KMS-11 (cell line): ENCODE data around the gene HDAC11.

Experiments
- H2AFZ ChIP-seq: fragments of 200-600 bp; sonication (generic); 2 replicates; pipeline ENCODE4 v1.6.1; 2016; ENCODE audit warnings: antibody characterized with exemption, mixed run types, low read depth
- H3K27ac ChIP-seq: fragments of 200-600 bp; sonication (generic); 2 replicates; pipeline ENCODE4 v1.6.1; 2016; ENCODE audit warnings: mild to moderate bottlenecking, mixed run types
- H3K27me3 ChIP-seq: fragments of 200-600 bp; sonication (generic); 2 replicates; pipeline ENCODE4 v1.6.1; 2017; ENCODE audit warnings: mild to moderate bottlenecking, low read depth, mixed run types, moderate library complexity; ENCODE audit not compliant: insufficient read depth
- H3K36me3 ChIP-seq: fragments of 200-600 bp; sonication (generic); 2 replicates; pipeline ENCODE4 v1.6.1; 2017; ENCODE audit warnings: mild to moderate bottlenecking, mixed run types; ENCODE audit not compliant: insufficient read depth
- H3K4me1 ChIP-seq: fragments of 200-600 bp; sonication (generic); 2 replicates; pipeline ENCODE4 v1.6.1; 2016; ENCODE audit warnings: mild to moderate bottlenecking, low read depth, mixed run types; ENCODE audit not compliant: poor library complexity, severe bottlenecking
- H3K4me2 ChIP-seq: fragments of 200-600 bp; sonication (generic); 2 replicates; pipeline ENCODE4 v1.7.0; 2016; ENCODE audit warnings: mild to moderate bottlenecking, mixed run types
- H3K4me3 ChIP-seq: fragments of 200-600 bp; sonication (generic); IDR thresholded peaks from 2 replicates; pipeline ENCODE4 v1.6.1; 2017; ENCODE audit warnings: low read depth, low read length, mixed read lengths; ENCODE audit not compliant: insufficient read depth
- H3K79me2 ChIP-seq: fragments of 200-600 bp; sonication (generic); 2 replicates; pipeline ENCODE4 v1.6.1; 2016; ENCODE audit warnings: low read depth, mixed run types; ENCODE audit not compliant: insufficient read depth
- H3K9ac ChIP-seq: fragments of 200-600 bp; sonication (generic); 2 replicates; pipeline ENCODE4 v1.6.1; 2016; ENCODE audit warnings: mild to moderate bottlenecking, mixed run types
- H4K20me1 ChIP-seq: fragments of 200-600 bp; sonication (generic); 2 replicates; pipeline ENCODE4 v1.6.1; 2016; ENCODE audit warnings: mild to moderate bottlenecking, mixed run types; ENCODE audit not compliant: insufficient read depth
- CTCF ChIP-seq: fragments of 200-600 bp; sonication (generic); conservative IDR thresholded peaks from 2 replicates; pipeline ENCODE4 v1.6.1; 2017; ENCODE audit warnings: low read depth, mild to moderate bottlenecking, antibody characterized with exemption, low read length, moderate library complexity, mixed read lengths

The HDAC11 gene

GRCh38 chr3:13528217-13528867 is 48.2 kb downstream of the HDAC11 start:
- no peak overlapping the region for H2AFZ ChIP-seq
- H3K27ac ChIP-seq = no peak overlapping the region
- H3K4me2 ChIP-seq = no peak overlapping the region
- no peak for TF ChIP-seq CTCF
- H3K79me2 ChIP-seq = no peaks in the 10 kb centered on the region
- H4K20me1 ChIP-seq = no peaks in the 10 kb centered on the region
- H3K9ac ChIP-seq = no peak overlapping the region
- no peaks in the 10 kb centered on the region for H3K4me1 ChIP-seq
- H3K36me3 ChIP-seq = no peaks in the 10 kb centered on the region
- H3K27me3 ChIP-seq = peaks cover 6% of the 10 kb centered on the region; the same call in 1 of the 2 replicates
- H3K4me3 ChIP-seq = no peak overlapping the region

DNA sequence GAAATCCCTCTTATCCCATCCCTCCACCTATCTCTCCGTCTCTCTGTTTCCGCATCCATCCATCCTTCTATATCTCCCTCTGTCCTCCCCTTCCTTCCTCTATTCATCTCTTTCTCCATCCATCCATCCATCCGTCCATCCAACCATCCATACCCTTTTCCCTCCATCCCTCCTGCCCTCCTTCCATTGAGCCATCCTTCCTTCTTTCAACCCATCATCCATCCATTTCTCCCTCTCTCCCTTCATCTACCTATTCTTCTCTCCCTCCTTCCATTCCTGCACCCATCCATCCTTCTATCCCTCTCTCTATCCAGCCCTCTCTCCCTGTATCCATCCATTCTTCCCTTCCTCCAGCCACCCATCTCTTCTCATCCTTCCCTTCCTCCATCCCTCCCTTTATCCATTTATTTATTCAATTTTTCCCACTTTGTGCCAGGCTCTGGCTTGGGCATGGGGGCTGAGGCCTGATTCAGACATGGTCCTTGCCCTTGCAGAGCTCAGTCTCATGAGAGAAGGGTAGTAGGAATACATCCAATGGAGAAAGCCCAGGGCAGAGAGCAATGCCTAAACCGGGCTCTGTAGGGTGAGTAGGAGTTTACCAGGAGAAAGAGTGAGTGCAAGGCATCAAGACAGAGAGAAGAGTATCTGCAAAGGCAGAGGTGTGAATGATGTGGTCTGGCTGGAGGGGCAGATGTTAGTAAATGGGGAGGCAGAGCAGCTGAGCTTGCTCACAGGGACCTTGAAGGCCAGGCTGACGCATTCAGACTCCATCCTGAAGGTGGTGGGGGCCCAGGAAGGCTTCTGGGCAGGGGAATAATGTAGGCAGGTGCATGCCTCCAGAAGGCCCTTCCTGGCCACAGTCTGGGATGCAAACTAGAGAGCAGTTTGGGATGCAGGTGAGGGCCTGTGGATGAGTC is 49.3 kb downstream of the HDAC11 start:
- Histone ChIP-seq H3K4me2 (no peak overlapping the region), H3K27me3 (peaks cover 6% of the 10 kb centered on the region; the same call in 1 of the 2 replicates), H3K36me3 (no peaks in the 10 kb centered on the region), H3K4me1 (no peaks in the 10 kb centered on the region), H3K4me3 (no peak overlapping the region), H4K20me1 (no peaks in the 10 kb centered on the region), H3K27ac (no peak overlapping the region), H2AFZ (no peak overlapping the region), H3K79me2 (no peaks in the 10 kb centered on the region), H3K9ac (no peak overlapping the region)
- TF ChIP-seq CTCF = no peak

GRCh38 chr3:13530241-13531009 is 50.3 kb downstream of the HDAC11 start:
- H3K27ac ChIP-seq = no peak overlapping the region
- peaks cover 6% of the 10 kb centered on the region; the same call in 1 of the 2 replicates for H3K27me3 ChIP-seq
- no peak for TF ChIP-seq CTCF
- no peaks in the 10 kb centered on the region for H3K79me2 ChIP-seq
- no peak overlapping the region for H3K4me3 ChIP-seq
- no peaks in the 10 kb centered on the region for H3K36me3 ChIP-seq
- H3K4me1 ChIP-seq = no peaks in the 10 kb centered on the region
- H3K4me2 ChIP-seq = no peak overlapping the region
- no peaks in the 10 kb centered on the region for H4K20me1 ChIP-seq
- H2AFZ ChIP-seq = no peak overlapping the region
- H3K9ac ChIP-seq = no peak overlapping the region

- no peaks in the 10 kb centered on the region for H3K79me2 ChIP-seq
- peaks cover 6% of the 10 kb centered on the region; the same call in 1 of the 2 replicates for H3K27me3 ChIP-seq
- no peak overlapping the region for H3K9ac ChIP-seq
- TF ChIP-seq CTCF = no peak
- H3K4me3 ChIP-seq = no peak overlapping the region
- no peak overlapping the region for H3K27ac ChIP-seq
- no peak overlapping the region for H3K4me2 ChIP-seq
- H2AFZ ChIP-seq = no peak overlapping the region
- H4K20me1 ChIP-seq = no peaks in the 10 kb centered on the region
- H3K4me1 ChIP-seq = no peaks in the 10 kb centered on the region
- no peaks in the 10 kb centered on the region for H3K36me3 ChIP-seq
Measured at GRCh38 chr3:13532085-13532484, 52.0 kb downstream of the HDAC11 start.
